GM23338 (cell line): ENCODE data around the gene CHCHD6. TPM values are rescaled to one million over a fixed set of nuclear protein-coding genes. Genes with fewer than 3 reads are reported as not detected.

Experiments
- ATAC-seq: fragments of 200-7000 bp; cut with Tn5 transposase; 3 replicates; pipeline ENCODE4 v1.9.1; 2020
- DNase-seq: peaks from one replicate; pipeline ENCODE4 v3.0.0-alpha.2; 2015; ENCODE audit warnings: low spot score
- H2AFZ ChIP-seq: fragments of 200-600 bp; sonication (generic); 2 replicates; pipeline ENCODE4 v1.8.0; 2016; ENCODE audit warnings: antibody characterized with exemption, mild to moderate bottlenecking, moderate library complexity
- H3F3A ChIP-seq: fragments of 200-600 bp; sonication (generic); replicated peaks from 2 replicates; pipeline ENCODE4 v1.8.0; 2017; ENCODE audit warnings: antibody characterized with exemption, mixed run types, low read depth
- H3K27ac ChIP-seq: fragments of 200-600 bp; sonication (generic); 2 replicates; pipeline ENCODE4 v1.6.1; 2016; ENCODE audit warnings: low read depth
- H3K27me3 ChIP-seq: fragments of 200-600 bp; sonication (generic); 2 replicates; pipeline ENCODE4 v1.8.0; 2016; ENCODE audit warnings: mild to moderate bottlenecking, mixed run types, moderate library complexity; ENCODE audit not compliant: insufficient read depth
- H3K36me3 ChIP-seq: fragments of 200-600 bp; sonication (generic); 2 replicates; pipeline ENCODE4 v1.8.0; 2016; ENCODE audit warnings: mild to moderate bottlenecking; ENCODE audit not compliant: insufficient read depth
- H3K4me1 ChIP-seq: fragments of 200-600 bp; sonication (generic); 2 replicates; pipeline ENCODE4 v1.8.0; 2016; ENCODE audit warnings: mild to moderate bottlenecking, moderate library complexity; ENCODE audit not compliant: insufficient read depth
- H3K4me2 ChIP-seq: fragments of 200-600 bp; sonication (generic); 2 replicates; pipeline ENCODE4 v1.7.1; 2017; ENCODE audit warnings: mixed run types
- H3K4me3 ChIP-seq: fragments of 200-600 bp; sonication (generic); 2 replicates; pipeline ENCODE4 v1.6.1; 2016; ENCODE audit warnings: mixed run types
- H3K79me2 ChIP-seq: fragments of 200-600 bp; sonication (generic); replicated peaks from 2 replicates; pipeline ENCODE4 v1.8.0; 2017; ENCODE audit warnings: mild to moderate bottlenecking; ENCODE audit not compliant: insufficient read depth
- H3K9me2 ChIP-seq: fragments of 200-600 bp; sonication (generic); 2 replicates; pipeline ENCODE4 v1.8.0; 2017; ENCODE audit not compliant: insufficient read depth
- H4K20me1 ChIP-seq: fragments of 200-600 bp; sonication (generic); replicated peaks from 2 replicates; pipeline ENCODE4 v1.8.0; 2017; ENCODE audit warnings: mild to moderate bottlenecking; ENCODE audit not compliant: insufficient read depth
- H3K27ac Mint-ChIP-seq: 2 replicates; pipeline ENCODE4 v1.8.0; 2020; ENCODE audit warnings: inconsistent platforms, mild to moderate bottlenecking, moderate library complexity, mixed read lengths
- H3K27me3 Mint-ChIP-seq: 3 replicates; pipeline ENCODE4 v1.8.0; 2022; ENCODE audit warnings: low read depth, mild to moderate bottlenecking, moderate library complexity, mixed read lengths, inconsistent platforms; ENCODE audit not compliant: insufficient read depth, poor library complexity
- H3K36me3 Mint-ChIP-seq: 3 replicates; pipeline ENCODE4 v1.8.0; 2021; ENCODE audit warnings: low read depth, mild to moderate bottlenecking, inconsistent platforms, moderate library complexity, mixed read lengths
- H3K4me1 Mint-ChIP-seq: 3 replicates; pipeline ENCODE4 v1.8.0; 2020; ENCODE audit warnings: mild to moderate bottlenecking, inconsistent platforms, mixed read lengths
- H3K4me3 Mint-ChIP-seq: 3 replicates; pipeline ENCODE4 v1.8.0; 2021; ENCODE audit warnings: moderate library complexity, mild to moderate bottlenecking, inconsistent platforms, mixed read lengths
- H3K9me3 Mint-ChIP-seq: 3 replicates; pipeline ENCODE4 v1.8.0; 2020; ENCODE audit warnings: moderate library complexity, mild to moderate bottlenecking, inconsistent platforms, mixed read lengths
- CREB1 ChIP-seq: fragments of 250-450 bp; sonication (Bioruptor Pico); IDR thresholded peaks from 2 replicates; pipeline ENCODE4 v1.5.0; 2020; ENCODE audit warnings: low read depth, mild to moderate bottlenecking, moderate library complexity
- EZH2 ChIP-seq: fragments of 200-600 bp; sonication (generic); IDR thresholded peaks from one replicate; pipeline ENCODE4 v1.8.0; 2017; ENCODE audit warnings: antibody characterized with exemption, mild to moderate bottlenecking, low read depth; ENCODE audit not compliant: unreplicated experiment
- EZH2phosphoT487 ChIP-seq: fragments of 200-600 bp; sonication (generic); IDR thresholded peaks from one replicate; pipeline ENCODE4 v1.8.1; 2018; ENCODE audit warnings: antibody characterized with exemption; ENCODE audit not compliant: unreplicated experiment
- JUNB ChIP-seq: IDR thresholded peaks from one replicate; pipeline ENCODE4 v1.6.1; 2016; ENCODE audit warnings: antibody characterized with exemption; ENCODE audit not compliant: unreplicated experiment
- POLR2AphosphoS5 ChIP-seq: IDR thresholded peaks from 2 replicates; pipeline ENCODE4 v1.6.1; 2016; ENCODE audit warnings: antibody characterized with exemption, low read depth
- REST ChIP-seq: IDR thresholded peaks from one replicate; pipeline ENCODE4 v1.6.1; 2018; ENCODE audit warnings: antibody characterized with exemption; ENCODE audit not compliant: unreplicated experiment
- STAT1 ChIP-seq: IDR thresholded peaks from one replicate; pipeline ENCODE4 v1.6.1; 2016; ENCODE audit warnings: antibody characterized with exemption; ENCODE audit not compliant: unreplicated experiment
- ZNF114 ChIP-seq: fragments of 250-450 bp; sonication (Bioruptor Pico); IDR thresholded peaks from 2 replicates; pipeline ENCODE4 v1.5.0; 2020; ENCODE audit warnings: mild to moderate bottlenecking, moderate library complexity
- ZNF331 ChIP-seq: fragments of 250-450 bp; sonication (Bioruptor Pico); IDR thresholded peaks from 2 replicates; pipeline ENCODE4 v1.5.0; 2020; ENCODE audit warnings: low read depth, mild to moderate bottlenecking, moderate library complexity
- polyA plus RNA-seq: library from polyadenylated mRNA; unstranded; fragments of >200 nt; fragmentation: Nextera tagmentation; extraction: Ambion mirVana; gene quantifications from 2 replicates; pipeline ENCODE4 v1.2.1, GENCODE V29; 2016
- total RNA-seq: library from RNA; depleted of rRNA; stranded (reverse); fragments of >200 nt; shearing (Covaris generic); gene quantifications from 2 replicates; pipeline ENCODE4 v1.2.3, GENCODE V29; 2014
- TF ChIP-seq, protein P1 (sequence below): IDR thresholded peaks from 2 replicates; pipeline ENCODE4 v1.6.1; 2016; ENCODE audit warnings: antibody characterized with exemption
- TF ChIP-seq, protein P2 (sequence below): fragments of 250-450 bp; sonication (Bioruptor Pico); IDR thresholded peaks from 2 replicates; pipeline ENCODE4 v1.5.0; 2020; ENCODE audit warnings: mild to moderate bottlenecking, moderate library complexity

CHCHD6 gene
- total and polyA plus RNA-seq, 2 experiments from 2014 or later = 28.8 to 43.0 TPM

GRCh38 chr3:126826693-126827092 lies 122.7 kb downstream of the CHCHD6 start:
- peaks cover 6% of the 10 kb centered on the region for H3K27me3 Mint-ChIP-seq
- Histone ChIP-seq H2AFZ (no peak overlapping the region), H3K27me3 (no peaks in the 10 kb centered on the region), H3K36me3 (no peaks in the 10 kb centered on the region), H3K27ac (no peak overlapping the region), H3K4me3 (no peak overlapping the region), H3F3A (no peaks in the 10 kb centered on the region), H3K4me2 (no peak overlapping the region), H3K79me2 (peaks cover 4% of the 10 kb centered on the region; the same call in 1 of the 2 replicates), H3K9me2 (no peaks in the 10 kb centered on the region), H4K20me1 (0 out of 2 replicates have a peak, but pooled peaks cover 4% of the 10 kb centered on the region), H3K4me1 (no peaks in the 10 kb centered on the region)
- ATAC-seq = no peak
- DNase-seq = no peak
- peaks cover 7% of the 10 kb centered on the region; the same call in 2 of the 3 replicates for H3K9me3 Mint-ChIP-seq
- H3K4me3 Mint-ChIP-seq = no peak overlapping the region
- TF ChIP-seq STAT1 (no peak), ZNF331 (CRISPR knock-in tag) (no peak), CREB1 (CRISPR knock-in tag) (no peak), EZH2 (no peak)
- no peak overlapping the region for H3K27ac Mint-ChIP-seq
- no peaks in the 10 kb centered on the region for H3K4me1 Mint-ChIP-seq
- peaks cover 4% of the 10 kb centered on the region; the same call in 2 of the 3 replicates for H3K36me3 Mint-ChIP-seq

DNA sequence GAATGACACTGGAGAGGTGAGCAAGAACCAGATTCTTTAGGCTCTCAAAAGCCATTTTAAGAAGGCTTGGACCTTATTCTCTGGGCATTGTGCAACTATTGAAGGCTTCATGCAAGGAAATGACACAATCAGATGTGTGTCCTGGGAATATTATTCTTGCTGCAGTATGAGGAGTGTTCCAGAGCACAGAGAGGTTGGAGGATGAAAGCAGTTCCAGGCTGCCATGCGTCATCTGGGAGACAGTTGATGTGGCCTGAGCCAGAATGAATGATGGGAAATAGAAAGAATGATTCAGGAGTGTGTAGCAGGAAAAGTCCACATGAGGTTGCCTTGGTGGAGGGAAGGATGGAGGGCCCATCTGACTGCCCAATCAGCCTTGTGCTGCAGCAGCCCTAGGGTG lies 123.1 kb downstream of the CHCHD6 start:
- ATAC-seq (no peak), DNase-seq (no peak)
- Mint-ChIP-seq H3K4me1 (no peaks in the 10 kb centered on the region), H3K4me3 (no peak overlapping the region), H3K9me3 (0 out of 3 replicates have a peak, but pooled peaks cover 3% of the 10 kb centered on the region), H3K27ac (no peak overlapping the region), H3K36me3 (peaks cover under 1% of the 10 kb centered on the region; the same call in 1 of the 3 replicates), H3K27me3 (peaks cover 6% of the 10 kb centered on the region)
- Histone ChIP-seq H3F3A (no peaks in the 10 kb centered on the region), H2AFZ (no peak overlapping the region), H3K79me2 (peaks cover 4% of the 10 kb centered on the region; the same call in 1 of the 2 replicates), H3K36me3 (no peaks in the 10 kb centered on the region), H3K9me2 (no peaks in the 10 kb centered on the region), H3K4me2 (no peak overlapping the region), H3K4me3 (no peak overlapping the region), H4K20me1 (0 out of 2 replicates have a peak, but pooled peaks cover 4% of the 10 kb centered on the region), H3K4me1 (no peaks in the 10 kb centered on the region), H3K27ac (no peak overlapping the region), H3K27me3 (no peaks in the 10 kb centered on the region)
- TF ChIP-seq EZH2 = no peak
- no peak for TF ChIP-seq STAT1
- TF ChIP-seq CREB1 (CRISPR knock-in tag) = no peak
- TF ChIP-seq, protein P1, sequence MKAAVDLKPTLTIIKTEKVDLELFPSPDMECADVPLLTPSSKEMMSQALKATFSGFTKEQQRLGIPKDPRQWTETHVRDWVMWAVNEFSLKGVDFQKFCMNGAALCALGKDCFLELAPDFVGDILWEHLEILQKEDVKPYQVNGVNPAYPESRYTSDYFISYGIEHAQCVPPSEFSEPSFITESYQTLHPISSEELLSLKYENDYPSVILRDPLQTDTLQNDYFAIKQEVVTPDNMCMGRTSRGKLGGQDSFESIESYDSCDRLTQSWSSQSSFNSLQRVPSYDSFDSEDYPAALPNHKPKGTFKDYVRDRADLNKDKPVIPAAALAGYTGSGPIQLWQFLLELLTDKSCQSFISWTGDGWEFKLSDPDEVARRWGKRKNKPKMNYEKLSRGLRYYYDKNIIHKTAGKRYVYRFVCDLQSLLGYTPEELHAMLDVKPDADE = no peak
- TF ChIP-seq, protein P2, sequence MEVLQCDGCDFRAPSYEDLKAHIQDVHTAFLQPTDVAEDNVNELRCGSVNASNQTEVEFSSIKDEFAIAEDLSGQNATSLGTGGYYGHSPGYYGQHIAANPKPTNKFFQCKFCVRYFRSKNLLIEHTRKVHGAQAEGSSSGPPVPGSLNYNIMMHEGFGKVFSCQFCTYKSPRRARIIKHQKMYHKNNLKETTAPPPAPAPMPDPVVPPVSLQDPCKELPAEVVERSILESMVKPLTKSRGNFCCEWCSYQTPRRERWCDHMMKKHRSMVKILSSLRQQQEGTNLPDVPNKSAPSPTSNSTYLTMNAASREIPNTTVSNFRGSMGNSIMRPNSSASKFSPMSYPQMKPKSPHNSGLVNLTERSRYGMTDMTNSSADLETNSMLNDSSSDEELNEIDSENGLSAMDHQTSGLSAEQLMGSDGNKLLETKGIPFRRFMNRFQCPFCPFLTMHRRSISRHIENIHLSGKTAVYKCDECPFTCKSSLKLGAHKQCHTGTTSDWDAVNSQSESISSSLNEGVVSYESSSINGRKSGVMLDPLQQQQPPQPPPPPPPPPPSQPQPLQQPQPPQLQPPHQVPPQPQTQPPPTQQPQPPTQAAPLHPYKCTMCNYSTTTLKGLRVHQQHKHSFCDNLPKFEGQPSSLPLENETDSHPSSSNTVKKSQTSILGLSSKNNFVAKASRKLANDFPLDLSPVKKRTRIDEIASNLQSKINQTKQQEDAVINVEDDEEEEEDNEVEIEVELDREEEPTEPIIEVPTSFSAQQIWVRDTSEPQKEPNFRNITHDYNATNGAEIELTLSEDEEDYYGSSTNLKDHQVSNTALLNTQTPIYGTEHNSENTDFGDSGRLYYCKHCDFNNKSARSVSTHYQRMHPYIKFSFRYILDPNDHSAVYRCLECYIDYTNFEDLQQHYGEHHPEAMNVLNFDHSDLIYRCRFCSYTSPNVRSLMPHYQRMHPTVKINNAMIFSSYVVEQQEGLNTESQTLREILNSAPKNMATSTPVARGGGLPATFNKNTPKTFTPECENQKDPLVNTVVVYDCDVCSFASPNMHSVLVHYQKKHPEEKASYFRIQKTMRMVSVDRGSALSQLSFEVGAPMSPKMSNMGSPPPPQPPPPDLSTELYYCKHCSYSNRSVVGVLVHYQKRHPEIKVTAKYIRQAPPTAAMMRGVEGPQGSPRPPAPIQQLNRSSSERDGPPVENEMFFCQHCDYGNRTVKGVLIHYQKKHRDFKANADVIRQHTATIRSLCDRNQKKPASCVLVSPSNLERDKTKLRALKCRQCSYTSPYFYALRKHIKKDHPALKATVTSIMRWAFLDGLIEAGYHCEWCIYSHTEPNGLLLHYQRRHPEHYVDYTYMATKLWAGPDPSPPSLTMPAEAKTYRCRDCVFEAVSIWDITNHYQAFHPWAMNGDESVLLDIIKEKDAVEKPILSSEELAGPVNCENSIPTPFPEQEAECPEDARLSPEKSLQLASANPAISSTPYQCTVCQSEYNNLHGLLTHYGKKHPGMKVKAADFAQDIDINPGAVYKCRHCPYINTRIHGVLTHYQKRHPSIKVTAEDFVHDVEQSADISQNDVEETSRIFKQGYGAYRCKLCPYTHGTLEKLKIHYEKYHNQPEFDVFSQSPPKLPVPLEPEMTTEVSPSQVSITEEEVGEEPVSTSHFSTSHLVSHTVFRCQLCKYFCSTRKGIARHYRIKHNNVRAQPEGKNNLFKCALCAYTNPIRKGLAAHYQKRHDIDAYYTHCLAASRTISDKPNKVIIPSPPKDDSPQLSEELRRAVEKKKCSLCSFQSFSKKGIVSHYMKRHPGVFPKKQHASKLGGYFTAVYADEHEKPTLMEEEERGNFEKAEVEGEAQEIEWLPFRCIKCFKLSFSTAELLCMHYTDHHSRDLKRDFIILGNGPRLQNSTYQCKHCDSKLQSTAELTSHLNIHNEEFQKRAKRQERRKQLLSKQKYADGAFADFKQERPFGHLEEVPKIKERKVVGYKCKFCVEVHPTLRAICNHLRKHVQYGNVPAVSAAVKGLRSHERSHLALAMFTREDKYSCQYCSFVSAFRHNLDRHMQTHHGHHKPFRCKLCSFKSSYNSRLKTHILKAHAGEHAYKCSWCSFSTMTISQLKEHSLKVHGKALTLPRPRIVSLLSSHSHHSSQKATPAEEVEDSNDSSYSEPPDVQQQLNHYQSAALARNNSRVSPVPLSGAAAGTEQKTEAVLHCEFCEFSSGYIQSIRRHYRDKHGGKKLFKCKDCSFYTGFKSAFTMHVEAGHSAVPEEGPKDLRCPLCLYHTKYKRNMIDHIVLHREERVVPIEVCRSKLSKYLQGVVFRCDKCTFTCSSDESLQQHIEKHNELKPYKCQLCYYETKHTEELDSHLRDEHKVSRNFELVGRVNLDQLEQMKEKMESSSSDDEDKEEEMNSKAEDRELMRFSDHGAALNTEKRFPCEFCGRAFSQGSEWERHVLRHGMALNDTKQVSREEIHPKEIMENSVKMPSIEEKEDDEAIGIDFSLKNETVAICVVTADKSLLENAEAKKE (CRISPR knock-in tag) = no peak
- TF ChIP-seq REST = no peak
- TF ChIP-seq ZNF114 (CRISPR knock-in tag) = no peak
- TF ChIP-seq EZH2phosphoT487 = no peak
- TF ChIP-seq ZNF331 (CRISPR knock-in tag) = no peak
- no peak for TF ChIP-seq POLR2AphosphoS5
- TF ChIP-seq JUNB = no peak
